GM18861 (cell line): ENCODE measurements around the gene ACSS3.
A peak's percentile ranks its signal among the peaks of the same experiment; 100 is the strongest.

Experiments used
- ATAC-seq: cut with Tn5 transposase; IDR thresholded peaks from one replicate; pipeline ENCODE4 v1.9.1; 2021; ENCODE audit not compliant: unreplicated experiment

The ACSS3 gene

DNA sequence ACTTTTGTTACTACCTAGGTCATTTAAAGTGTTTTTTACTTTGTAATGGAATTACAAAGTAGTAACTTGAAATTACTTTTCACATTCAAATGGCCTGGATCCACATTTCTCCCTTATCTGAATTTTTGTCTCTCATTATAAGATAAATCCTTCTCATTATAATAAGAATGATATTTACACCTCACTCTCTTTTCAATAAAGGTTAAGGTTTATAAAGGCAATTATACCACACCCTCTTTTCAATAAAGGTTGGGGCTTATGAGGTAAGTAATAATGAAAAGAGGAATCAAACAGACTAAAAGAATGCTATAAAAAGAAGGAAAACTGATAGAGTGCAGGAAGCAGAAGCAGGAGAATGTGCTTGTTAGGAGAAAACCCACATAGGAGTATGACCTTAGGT, 210.8 kb downstream of the ACSS3 start:
- no peak for ATAC-seq

- peak; percentile 95 for ATAC-seq
These were observed 216.7 kb downstream of the ACSS3 start for GRCh38 chr12:81294325-81295190.

DNA sequence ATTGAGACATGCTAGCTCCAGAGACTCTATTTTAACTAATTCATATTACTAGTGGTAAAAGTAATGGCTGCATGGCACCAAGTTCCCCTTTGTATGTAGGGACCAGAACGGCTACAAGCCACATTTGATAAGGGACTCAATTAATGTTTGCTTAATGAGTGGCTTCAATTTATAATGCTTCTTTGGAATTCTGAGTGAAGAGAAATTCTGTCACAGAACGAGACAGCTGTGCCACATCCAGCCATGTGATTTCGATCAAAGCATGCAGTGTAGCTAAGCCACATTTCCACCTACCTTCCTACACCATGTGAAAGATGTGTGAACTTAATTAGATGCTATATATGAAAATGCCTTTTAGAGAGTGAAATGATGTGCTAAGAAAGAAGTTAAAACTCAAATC, 217.4 kb downstream of the ACSS3 start:
- no peak for ATAC-seq

- no peak for ATAC-seq
These were observed 218.9 kb downstream of the ACSS3 start for GRCh38 chr12:81296556-81297305.

DNA sequence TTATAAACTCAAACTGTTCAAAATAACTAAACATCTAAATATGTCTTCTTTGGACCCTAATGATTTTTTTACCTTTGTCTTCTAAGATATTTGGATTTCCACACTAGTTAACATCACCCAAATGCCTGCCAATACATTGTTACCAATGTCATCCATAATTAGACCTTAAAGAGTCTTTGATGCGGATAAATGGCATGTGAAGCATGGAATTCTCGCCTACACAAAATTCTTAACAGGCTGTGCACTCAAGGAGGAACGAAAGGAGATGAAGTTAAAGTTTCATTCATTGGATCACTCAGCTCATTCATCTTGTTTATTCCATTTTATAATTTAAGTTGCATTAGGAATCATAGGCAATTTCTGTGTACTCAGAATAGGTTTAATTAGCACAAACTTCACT, 219.7 kb downstream of the ACSS3 start:
- ATAC-seq = no peak

GRCh38 chr12:81300454-81300853, 222.6 kb downstream of the ACSS3 start:
- ATAC-seq = no peak

- ATAC-seq = no peak
These were observed 226.1 kb downstream of the ACSS3 start for GRCh38 chr12:81303935-81304334.
